SH-SY5Y (cell line): ENCODE measurements around the gene IGSF23.

Source experiments
- GATA2 ChIP-seq: IDR thresholded peaks from 2 replicates; pipeline ENCODE4 v1.6.1; 2011; ENCODE audit warnings: mild to moderate bottlenecking, low read depth, low read length
- GATA3 ChIP-seq: IDR thresholded peaks from 2 replicates; pipeline ENCODE4 v1.6.1; 2011; ENCODE audit warnings: low read depth, mild to moderate bottlenecking, low read length, moderate library complexity

GRCh38 chr19:44611812-44612295, 1.5 kb upstream of the IGSF23 start:
- no peak for TF ChIP-seq GATA2
- TF ChIP-seq GATA3 = no peak
